ENCODE data around the gene IL24. TPM values are rescaled to one million over a fixed set of nuclear protein-coding genes. Genes with fewer than 3 reads are reported as not detected.
A peak's percentile ranks its signal among the peaks of the same experiment; 100 is the strongest.

Gene IL24
- total and polyA plus RNA-seq, 2 donors from 2014 or later = not detected

- Histone ChIP-seq H3K36me3 (ENCODE audit: control insufficient read depth in 2 of 3, insufficient read depth in 3 of 3, low read length in 3 of 3) (no peaks in the 10 kb centered on the region), H3K4me3 (ENCODE audit: low read length in 3 of 3) (peak within 1 kb of the TSS in 2 of 3 donors; percentile 70 to 76), H3K9ac (ENCODE audit: low read length in 3 of 3) (peak within 1 kb of the TSS in 2 of 3 donors; percentile 34 to 82), H3K9me3 (ENCODE audit: control insufficient read depth in 2 of 3, insufficient read depth in 1 of 3, low read length in 3 of 3) (peaks cover 0 to 5% (median 0%) of the 10 kb centered on the region in 3 donors), H3K27me3 (ENCODE audit: control insufficient read depth, insufficient read depth, low read length) (no peaks in the 10 kb centered on the region), H3K4me1 (ENCODE audit: control insufficient read depth in 2 of 3, insufficient read depth in 2 of 3, low read depth in 1 of 3, low read length in 3 of 3) (peaks cover 0 to 28% (median 23%) of the 10 kb centered on the region in 3 donors), H3K27ac (ENCODE audit: low read depth in 2 of 2, low read length in 2 of 2) (peak within 1 kb of the TSS; percentile 57 to 68)
- no peak for TF ChIP-seq CTCF (IDR thresholded peaks at IDR 0.05; ENCODE audit: borderline replicate concordance, extremely low read depth, insufficient read depth)
- intact Hi-C loops (cut with DNase I) = no loop called here
- DNase-seq = peak in 1 of 5 donors; percentile 82
- no peak for FAIRE-seq
Measured at GRCh38 chr1:206946261-206946660, 49.0 kb downstream of the IL24 start, which contains the start of gene PIGR. PIGR (minus strand) TSS chr1:206946466; CDS start chr1:206940531, 5,935 bp downstream.

GRCh38 chr1:206947255-206947654, 50.0 kb downstream of the IL24 start:
- Histone ChIP-seq H3K9me3 (ENCODE audit: control insufficient read depth in 2 of 3, insufficient read depth in 1 of 3, low read length in 3 of 3) (peaks cover 0 to 5% (median 0%) of the 10 kb centered on the region in 3 donors), H3K9ac (ENCODE audit: low read length in 3 of 3) (no peak overlapping the region), H3K4me1 (ENCODE audit: control insufficient read depth in 2 of 3, insufficient read depth in 2 of 3, low read depth in 1 of 3, low read length in 3 of 3) (peaks cover 0 to 30% (median 22%) of the 10 kb centered on the region in 3 donors), H3K27ac (ENCODE audit: low read depth in 2 of 2, low read length in 2 of 2) (no peak overlapping the region), H3K27me3 (ENCODE audit: control insufficient read depth, insufficient read depth, low read length) (no peaks in the 10 kb centered on the region), H3K4me3 (ENCODE audit: low read length in 3 of 3) (no peak overlapping the region), H3K36me3 (ENCODE audit: control insufficient read depth in 2 of 3, insufficient read depth in 3 of 3, low read length in 3 of 3) (no peaks in the 10 kb centered on the region)
- FAIRE-seq (no peak), DNase-seq (no peak)
- TF ChIP-seq CTCF (IDR thresholded peaks at IDR 0.05; ENCODE audit: borderline replicate concordance, extremely low read depth, insufficient read depth) = no peak
- intact Hi-C loops (cut with DNase I) = no loop called here

GRCh38 chr1:206949208-206949607, 52.0 kb downstream of the IL24 start:
- Histone ChIP-seq H3K9me3 (ENCODE audit: control insufficient read depth in 2 of 3, insufficient read depth in 1 of 3, low read length in 3 of 3) (peaks cover 0 to 5% (median 0%) of the 10 kb centered on the region in 3 donors), H3K27ac (ENCODE audit: low read depth in 2 of 2, low read length in 2 of 2) (no peak overlapping the region), H3K9ac (ENCODE audit: low read length in 3 of 3) (no peak overlapping the region), H3K4me3 (ENCODE audit: low read length in 3 of 3) (no peak overlapping the region), H3K4me1 (ENCODE audit: control insufficient read depth in 2 of 3, insufficient read depth in 2 of 3, low read depth in 1 of 3, low read length in 3 of 3) (peaks cover 3 to 42% (median 29%) of the 10 kb centered on the region in 3 donors), H3K27me3 (ENCODE audit: control insufficient read depth, insufficient read depth, low read length) (no peaks in the 10 kb centered on the region), H3K36me3 (ENCODE audit: control insufficient read depth in 2 of 3, insufficient read depth in 3 of 3, low read length in 3 of 3) (no peaks in the 10 kb centered on the region)
- no peak for TF ChIP-seq CTCF (IDR thresholded peaks at IDR 0.05; ENCODE audit: borderline replicate concordance, extremely low read depth, insufficient read depth)
- FAIRE-seq (no peak), DNase-seq (no peak)
- intact Hi-C loops (cut with DNase I) = no loop called here

GRCh38 chr1:206949641-206950040, 52.4 kb downstream of the IL24 start:
- FAIRE-seq (no peak), DNase-seq (no peak)
- H3K9ac ChIP-seq (ENCODE audit: low read length in 3 of 3) = no peak overlapping the region
- peaks cover 0 to 5% (median 0%) of the 10 kb centered on the region in 3 donors for H3K9me3 ChIP-seq (ENCODE audit: control insufficient read depth in 2 of 3, insufficient read depth in 1 of 3, low read length in 3 of 3)
- intact Hi-C loops (cut with DNase I) = no loop called here
- no peaks in the 10 kb centered on the region for H3K27me3 ChIP-seq (ENCODE audit: control insufficient read depth, insufficient read depth, low read length)
- no peak overlapping the region for H3K27ac ChIP-seq (ENCODE audit: low read depth in 2 of 2, low read length in 2 of 2)
- no peaks in the 10 kb centered on the region for H3K36me3 ChIP-seq (ENCODE audit: control insufficient read depth in 2 of 3, insufficient read depth in 3 of 3, low read length in 3 of 3)
- peaks cover 3 to 46% (median 31%) of the 10 kb centered on the region in 3 donors for H3K4me1 ChIP-seq (ENCODE audit: control insufficient read depth in 2 of 3, insufficient read depth in 2 of 3, low read depth in 1 of 3, low read length in 3 of 3)
- no peak for TF ChIP-seq CTCF (IDR thresholded peaks at IDR 0.05; ENCODE audit: borderline replicate concordance, extremely low read depth, insufficient read depth)
- H3K4me3 ChIP-seq (ENCODE audit: low read length in 3 of 3) = no peak overlapping the region
